DOHH2 (cell line): ENCODE data around the gene AUTS2.

Experiments
- H3F3A ChIP-seq: fragments of 200-600 bp; sonication (generic), shearing (Covaris generic); 2 replicates; pipeline ENCODE4 v1.6.0; 2016; ENCODE audit warnings: antibody characterized with exemption, mild to moderate bottlenecking; ENCODE audit not compliant: control insufficient read depth, insufficient read depth
- H3K27ac ChIP-seq: fragments of 200-600 bp; sonication (generic); 2 replicates; pipeline ENCODE4 v1.5.1; 2014; ENCODE audit warnings: low read depth, mild to moderate bottlenecking, low read length, moderate library complexity
- H3K27me3 ChIP-seq: fragments of 200-600 bp; sonication (generic); 2 replicates; pipeline ENCODE4 v1.6.1; 2014; ENCODE audit warnings: mild to moderate bottlenecking, low read length, mixed read lengths; ENCODE audit not compliant: control insufficient read depth
- H3K36me3 ChIP-seq: fragments of 200-600 bp; sonication (generic); 2 replicates; pipeline ENCODE4 v1.6.1; 2014; ENCODE audit warnings: mild to moderate bottlenecking, low read length, moderate library complexity, mixed read lengths; ENCODE audit not compliant: control insufficient read depth
- H3K4me1 ChIP-seq: fragments of 200-600 bp; sonication (generic); 2 replicates; pipeline ENCODE4 v1.6.1; 2014; ENCODE audit warnings: mild to moderate bottlenecking, low read length, mixed read lengths; ENCODE audit not compliant: control insufficient read depth
- H3K4me2 ChIP-seq: fragments of 200-600 bp; sonication (generic); 2 replicates; pipeline ENCODE4 v1.6.0; 2014; ENCODE audit warnings: mild to moderate bottlenecking, low read length, moderate library complexity
- H3K4me3 ChIP-seq: fragments of 200-600 bp; sonication (generic); 2 replicates; pipeline ENCODE4 v1.5.1; 2014; ENCODE audit warnings: mild to moderate bottlenecking, low read length, mixed read lengths
- H3K79me2 ChIP-seq: fragments of 200-600 bp; sonication (generic); 2 replicates; pipeline ENCODE4 v1.6.1; 2014; ENCODE audit warnings: mild to moderate bottlenecking, low read length, mixed read lengths; ENCODE audit not compliant: control insufficient read depth
- H3K9me2 ChIP-seq: fragments of 200-600 bp; sonication (generic); replicated peaks from 2 replicates; pipeline ENCODE4 v1.6.1; 2014; ENCODE audit warnings: mild to moderate bottlenecking, low read length, mixed read lengths; ENCODE audit not compliant: control insufficient read depth
- H3K9me3 ChIP-seq: fragments of 200-600 bp; sonication (generic); 2 replicates; pipeline ENCODE4 v1.6.1; 2014; ENCODE audit warnings: antibody characterized with exemption, low read length, mixed read lengths; ENCODE audit not compliant: control insufficient read depth, insufficient read depth
- H4K20me1 ChIP-seq: fragments of 200-600 bp; sonication (generic); 2 replicates; pipeline ENCODE4 v1.6.0; 2014; ENCODE audit warnings: low read depth, mild to moderate bottlenecking, antibody characterized with exemption, low read length, moderate library complexity; ENCODE audit not compliant: control insufficient read depth, insufficient read depth
- CTCF ChIP-seq: fragments of 200-600 bp; sonication (generic); IDR thresholded peaks from one replicate; pipeline ENCODE4 v1.5.1; 2014; ENCODE audit warnings: antibody characterized with exemption, mild to moderate bottlenecking, low read depth, low read length; ENCODE audit not compliant: poor library complexity, severe bottlenecking
- EZH2phosphoT487 ChIP-seq: fragments of 200-600 bp; sonication (generic); IDR thresholded peaks from 2 replicates; pipeline ENCODE4 v1.6.1; 2017; ENCODE audit warnings: borderline replicate concordance, mild to moderate bottlenecking, antibody characterized with exemption, low read length, moderate library complexity, mixed read lengths

AUTS2 gene

GRCh38 chr7:70654979-70655378 is 1056.7 kb downstream of the AUTS2 start:
- Histone ChIP-seq H3K9me3 (no peaks in the 10 kb centered on the region), H3K4me2 (no peak overlapping the region), H3F3A (no peaks in the 10 kb centered on the region), H3K27me3 (no peaks in the 10 kb centered on the region), H3K36me3 (no peaks in the 10 kb centered on the region), H3K9me2 (no peaks in the 10 kb centered on the region), H3K4me3 (no peak overlapping the region), H3K4me1 (no peaks in the 10 kb centered on the region), H4K20me1 (no peaks in the 10 kb centered on the region), H3K27ac (no peak overlapping the region), H3K79me2 (no peaks in the 10 kb centered on the region)
- TF ChIP-seq CTCF (no peak), EZH2phosphoT487 (no peak)

GRCh38 chr7:70655694-70656093 is 1057.4 kb downstream of the AUTS2 start:
- no peak for TF ChIP-seq EZH2phosphoT487
- no peak for TF ChIP-seq CTCF
- no peaks in the 10 kb centered on the region for H3K9me2 ChIP-seq
- H3K79me2 ChIP-seq = no peaks in the 10 kb centered on the region
- H3F3A ChIP-seq = no peaks in the 10 kb centered on the region
- no peak overlapping the region for H3K4me3 ChIP-seq
- H4K20me1 ChIP-seq = no peaks in the 10 kb centered on the region
- no peak overlapping the region for H3K27ac ChIP-seq
- H3K4me2 ChIP-seq = no peak overlapping the region
- H3K36me3 ChIP-seq = no peaks in the 10 kb centered on the region
- H3K9me3 ChIP-seq = no peaks in the 10 kb centered on the region
- no peaks in the 10 kb centered on the region for H3K27me3 ChIP-seq
- H3K4me1 ChIP-seq = no peaks in the 10 kb centered on the region

GRCh38 chr7:70657571-70657970 is 1059.3 kb downstream of the AUTS2 start:
- Histone ChIP-seq H3F3A (no peaks in the 10 kb centered on the region), H3K79me2 (no peaks in the 10 kb centered on the region), H3K4me2 (no peak overlapping the region), H3K9me3 (no peaks in the 10 kb centered on the region), H3K36me3 (no peaks in the 10 kb centered on the region), H3K4me1 (no peaks in the 10 kb centered on the region), H3K27me3 (no peaks in the 10 kb centered on the region), H4K20me1 (no peaks in the 10 kb centered on the region), H3K27ac (no peak overlapping the region), H3K9me2 (no peaks in the 10 kb centered on the region), H3K4me3 (no peak overlapping the region)
- TF ChIP-seq EZH2phosphoT487 (no peak), CTCF (no peak)
